Measurements from ENCODE around the gene PHF24.

DNA sequence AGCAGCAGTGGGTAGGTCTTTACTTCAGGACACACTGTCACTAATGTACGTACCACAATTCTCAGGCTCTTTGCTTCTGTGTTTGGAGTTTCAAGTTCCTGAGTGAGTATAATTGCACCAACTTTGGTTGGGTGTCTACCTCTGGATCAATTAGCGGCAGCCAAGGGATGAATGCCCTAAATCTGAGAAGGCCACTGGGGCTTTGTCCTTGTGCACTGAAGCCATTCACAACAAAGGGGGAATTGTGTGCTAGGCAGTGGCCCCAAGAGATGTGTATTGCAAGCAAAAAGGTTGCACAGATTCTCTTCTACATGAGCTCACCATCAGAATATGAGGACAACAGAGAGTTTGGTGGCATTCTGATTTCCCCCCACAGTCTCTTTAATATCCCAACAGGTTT lies 3.9 kb upstream of the PHF24 start:
- TF ChIP-seq, protein P1, sequence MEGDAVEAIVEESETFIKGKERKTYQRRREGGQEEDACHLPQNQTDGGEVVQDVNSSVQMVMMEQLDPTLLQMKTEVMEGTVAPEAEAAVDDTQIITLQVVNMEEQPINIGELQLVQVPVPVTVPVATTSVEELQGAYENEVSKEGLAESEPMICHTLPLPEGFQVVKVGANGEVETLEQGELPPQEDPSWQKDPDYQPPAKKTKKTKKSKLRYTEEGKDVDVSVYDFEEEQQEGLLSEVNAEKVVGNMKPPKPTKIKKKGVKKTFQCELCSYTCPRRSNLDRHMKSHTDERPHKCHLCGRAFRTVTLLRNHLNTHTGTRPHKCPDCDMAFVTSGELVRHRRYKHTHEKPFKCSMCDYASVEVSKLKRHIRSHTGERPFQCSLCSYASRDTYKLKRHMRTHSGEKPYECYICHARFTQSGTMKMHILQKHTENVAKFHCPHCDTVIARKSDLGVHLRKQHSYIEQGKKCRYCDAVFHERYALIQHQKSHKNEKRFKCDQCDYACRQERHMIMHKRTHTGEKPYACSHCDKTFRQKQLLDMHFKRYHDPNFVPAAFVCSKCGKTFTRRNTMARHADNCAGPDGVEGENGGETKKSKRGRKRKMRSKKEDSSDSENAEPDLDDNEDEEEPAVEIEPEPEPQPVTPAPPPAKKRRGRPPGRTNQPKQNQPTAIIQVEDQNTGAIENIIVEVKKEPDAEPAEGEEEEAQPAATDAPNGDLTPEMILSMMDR (IDR thresholded peaks at IDR 0.05) = no peak
- TF ChIP-seq EP300 (IDR thresholded peaks at IDR 0.05; ENCODE audit: low read depth) (no peak), POLR2A (IDR thresholded peaks at IDR 0.05) (no peak)
